GM12891 (cell line): ENCODE results near the gene LAMTOR1.

Experiments used
- POLR2A ChIP-seq: IDR thresholded peaks from 2 replicates; pipeline ENCODE4 v1.6.1; 2011; ENCODE audit warnings: low read depth, low read length, control low read depth
- POLR2AphosphoS5 ChIP-seq: IDR thresholded peaks from 2 replicates; pipeline ENCODE4 v1.6.1; 2011; ENCODE audit warnings: low read depth, low read length, control low read depth
- TAF1 ChIP-seq: IDR thresholded peaks from 2 replicates; pipeline ENCODE4 v1.6.1; 2011; ENCODE audit warnings: low read depth, low read length, control low read depth

- no peak for TF ChIP-seq POLR2A
- TF ChIP-seq TAF1: no peak
- TF ChIP-seq POLR2AphosphoS5: no peak
Observed at GRCh38 chr11:72102162-72102561, 935 bp downstream of the LAMTOR1 start.
